Measurements from ENCODE around the gene RPS27A.

GRCh38 chr2:55213822-55214221, 18.7 kb upstream of the RPS27A start:
- TF ChIP-seq POLR2A (IDR thresholded peaks at IDR 0.05; ENCODE audit: low read depth) = no peak
- TF ChIP-seq, protein P1, sequence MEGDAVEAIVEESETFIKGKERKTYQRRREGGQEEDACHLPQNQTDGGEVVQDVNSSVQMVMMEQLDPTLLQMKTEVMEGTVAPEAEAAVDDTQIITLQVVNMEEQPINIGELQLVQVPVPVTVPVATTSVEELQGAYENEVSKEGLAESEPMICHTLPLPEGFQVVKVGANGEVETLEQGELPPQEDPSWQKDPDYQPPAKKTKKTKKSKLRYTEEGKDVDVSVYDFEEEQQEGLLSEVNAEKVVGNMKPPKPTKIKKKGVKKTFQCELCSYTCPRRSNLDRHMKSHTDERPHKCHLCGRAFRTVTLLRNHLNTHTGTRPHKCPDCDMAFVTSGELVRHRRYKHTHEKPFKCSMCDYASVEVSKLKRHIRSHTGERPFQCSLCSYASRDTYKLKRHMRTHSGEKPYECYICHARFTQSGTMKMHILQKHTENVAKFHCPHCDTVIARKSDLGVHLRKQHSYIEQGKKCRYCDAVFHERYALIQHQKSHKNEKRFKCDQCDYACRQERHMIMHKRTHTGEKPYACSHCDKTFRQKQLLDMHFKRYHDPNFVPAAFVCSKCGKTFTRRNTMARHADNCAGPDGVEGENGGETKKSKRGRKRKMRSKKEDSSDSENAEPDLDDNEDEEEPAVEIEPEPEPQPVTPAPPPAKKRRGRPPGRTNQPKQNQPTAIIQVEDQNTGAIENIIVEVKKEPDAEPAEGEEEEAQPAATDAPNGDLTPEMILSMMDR (IDR thresholded peaks at IDR 0.05) = no peak
